ENCODE measurements around the gene RNF214.

DNA sequence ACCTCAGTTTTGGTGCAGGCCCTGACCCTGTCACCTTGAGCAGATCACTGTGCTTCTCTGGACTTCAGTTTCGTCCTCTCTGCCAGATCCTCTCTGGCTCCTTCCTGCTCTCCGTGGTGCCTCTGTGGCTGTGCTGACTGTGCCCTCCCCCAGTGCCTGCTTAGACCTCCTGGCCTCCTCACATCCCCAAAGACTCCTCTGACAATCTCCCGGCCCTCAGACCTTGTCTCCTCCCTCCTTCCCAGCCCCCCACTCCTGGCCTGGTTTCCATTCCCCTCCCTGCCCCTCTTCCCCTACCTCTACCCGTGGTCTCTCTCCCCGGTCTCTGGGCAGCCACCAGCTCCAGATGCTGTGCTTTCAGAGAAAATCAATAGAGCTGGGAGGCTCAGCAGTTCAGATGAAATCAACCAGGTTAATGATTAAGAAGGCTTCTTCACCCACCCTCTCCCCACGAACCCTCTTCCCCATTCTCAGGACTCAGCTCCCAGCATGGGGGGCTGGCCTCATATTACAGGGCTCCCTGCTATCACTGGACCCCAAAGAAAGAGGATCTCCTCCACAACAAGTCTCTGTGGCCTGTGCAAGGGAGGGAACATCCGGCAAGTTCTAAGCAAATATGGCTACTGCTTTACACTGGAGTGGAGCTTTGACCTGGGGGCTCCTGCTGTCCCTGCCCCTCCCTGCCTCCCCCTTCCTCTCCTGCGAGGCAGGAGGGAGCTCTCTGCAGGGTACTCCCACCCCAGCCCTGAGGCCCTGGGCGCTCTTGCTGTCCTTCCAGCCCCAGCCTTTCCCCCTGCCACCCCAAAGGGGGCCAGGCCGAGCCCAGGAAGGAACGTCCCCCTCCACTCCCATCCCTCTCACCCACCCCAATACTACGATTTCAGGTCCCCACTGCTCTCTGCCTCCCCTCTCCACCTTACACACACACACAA lies 67.1 kb downstream of the RNF214 start:
- TF ChIP-seq, protein P1, sequence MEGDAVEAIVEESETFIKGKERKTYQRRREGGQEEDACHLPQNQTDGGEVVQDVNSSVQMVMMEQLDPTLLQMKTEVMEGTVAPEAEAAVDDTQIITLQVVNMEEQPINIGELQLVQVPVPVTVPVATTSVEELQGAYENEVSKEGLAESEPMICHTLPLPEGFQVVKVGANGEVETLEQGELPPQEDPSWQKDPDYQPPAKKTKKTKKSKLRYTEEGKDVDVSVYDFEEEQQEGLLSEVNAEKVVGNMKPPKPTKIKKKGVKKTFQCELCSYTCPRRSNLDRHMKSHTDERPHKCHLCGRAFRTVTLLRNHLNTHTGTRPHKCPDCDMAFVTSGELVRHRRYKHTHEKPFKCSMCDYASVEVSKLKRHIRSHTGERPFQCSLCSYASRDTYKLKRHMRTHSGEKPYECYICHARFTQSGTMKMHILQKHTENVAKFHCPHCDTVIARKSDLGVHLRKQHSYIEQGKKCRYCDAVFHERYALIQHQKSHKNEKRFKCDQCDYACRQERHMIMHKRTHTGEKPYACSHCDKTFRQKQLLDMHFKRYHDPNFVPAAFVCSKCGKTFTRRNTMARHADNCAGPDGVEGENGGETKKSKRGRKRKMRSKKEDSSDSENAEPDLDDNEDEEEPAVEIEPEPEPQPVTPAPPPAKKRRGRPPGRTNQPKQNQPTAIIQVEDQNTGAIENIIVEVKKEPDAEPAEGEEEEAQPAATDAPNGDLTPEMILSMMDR (IDR thresholded peaks at IDR 0.05; ENCODE audit: low read depth, low read length, poor library complexity, severe bottlenecking), result no peak
- TF ChIP-seq EZH2phosphoT487 (IDR thresholded peaks at IDR 0.05; ENCODE audit: borderline replicate concordance, low read length), result no peak
